DND-41 (cell line): ENCODE measurements around the gene MPP2.

Source experiments
- ATAC-seq: fragments of 200-7000 bp; cut with Tn5 transposase; 3 replicates; pipeline ENCODE4 v1.9.1; 2021; ENCODE audit warnings: low read depth; ENCODE audit not compliant: insufficient read depth
- DNase-seq: peaks from one replicate; pipeline ENCODE4 v3.0.0-alpha.2; 2020
- H2AFZ ChIP-seq: 2 replicates; pipeline ENCODE4 v1.6.0; 2012; ENCODE audit warnings: low read depth, low read length
- H3K27ac ChIP-seq: 2 replicates; pipeline ENCODE4 v1.5.1; 2012; ENCODE audit warnings: low read length, inconsistent platforms
- H3K27me3 ChIP-seq: fragments of 200-600 bp; sonication (generic); 2 replicates; pipeline ENCODE4 v1.6.0; 2012; ENCODE audit warnings: low read length, mild to moderate bottlenecking, inconsistent platforms; ENCODE audit not compliant: insufficient read depth, poor library complexity
- H3K36me3 ChIP-seq: 2 replicates; pipeline ENCODE4 v1.5.1; 2012; ENCODE audit warnings: low read length, inconsistent platforms; ENCODE audit not compliant: insufficient read depth
- H3K4me1 ChIP-seq: 2 replicates; pipeline ENCODE4 v1.5.1; 2012; ENCODE audit warnings: mild to moderate bottlenecking, low read length; ENCODE audit not compliant: insufficient read depth
- H3K4me2 ChIP-seq: 2 replicates; pipeline ENCODE4 v1.6.0; 2012; ENCODE audit warnings: mild to moderate bottlenecking, moderate library complexity, low read length, inconsistent platforms; ENCODE audit not compliant: insufficient read depth
- H3K4me3 ChIP-seq, 2 experiments: fragments of 200-600 bp in 1 of 2; shearing (Covaris generic) in 1 of 2; 2 replicates each; pipeline ENCODE4 v1.5.1; 2012 to 2016; ENCODE audit warnings: inconsistent platforms in 2 of 2, low read length in 2 of 2, mild to moderate bottlenecking in 2 of 2, low read depth in 1 of 2, moderate library complexity in 1 of 2
- H3K79me2 ChIP-seq: 2 replicates; pipeline ENCODE4 v1.6.0; 2012; ENCODE audit warnings: low read length, inconsistent platforms; ENCODE audit not compliant: insufficient read depth
- H3K9ac ChIP-seq: 2 replicates; pipeline ENCODE4 v1.6.0; 2012; ENCODE audit warnings: low read depth, mild to moderate bottlenecking, inconsistent platforms, low read length, moderate library complexity
- H3K9me3 ChIP-seq: 2 replicates; pipeline ENCODE4 v1.5.1; 2012; ENCODE audit warnings: low read length, moderate library complexity, mild to moderate bottlenecking, inconsistent platforms; ENCODE audit not compliant: insufficient read depth, severe bottlenecking
- H4K20me1 ChIP-seq: 2 replicates; pipeline ENCODE4 v1.6.0; 2012; ENCODE audit warnings: low read length; ENCODE audit not compliant: insufficient read depth
- CTCF ChIP-seq: IDR thresholded peaks from 2 replicates; pipeline ENCODE4 v1.5.1; 2012; ENCODE audit warnings: borderline replicate concordance, low read length, moderate library complexity, mild to moderate bottlenecking; ENCODE audit not compliant: poor library complexity, severe bottlenecking; ENCODE audit errors: extremely low read depth
- EZH2 ChIP-seq: IDR thresholded peaks from 3 replicates; pipeline ENCODE4 v1.6.1; 2012; ENCODE audit warnings: borderline replicate concordance, low read depth, mild to moderate bottlenecking, moderate library complexity, low read length, inconsistent platforms; ENCODE audit not compliant: severe bottlenecking

The MPP2 gene

GRCh38 chr17:43877451-43878155 is 29.7 kb downstream of the MPP2 start:
- H3K79me2 ChIP-seq: no peaks in the 10 kb centered on the region
- H3K4me1 ChIP-seq: no peaks in the 10 kb centered on the region
- H3K36me3 ChIP-seq: no peaks in the 10 kb centered on the region
- TF ChIP-seq EZH2: no peak
- TF ChIP-seq CTCF: no peak
- H3K4me2 ChIP-seq: no peak overlapping the region
- no peak overlapping the region for H2AFZ ChIP-seq
- ATAC-seq (no peak), DNase-seq (no peak)
- no peak overlapping the region for H3K27ac ChIP-seq
- no peaks in the 10 kb centered on the region for H3K9me3 ChIP-seq
- H4K20me1 ChIP-seq: peaks cover 4% of the 10 kb centered on the region; the same call in 1 of the 2 replicates
- no peak overlapping the region for H3K9ac ChIP-seq
- H3K4me3 ChIP-seq: no peak overlapping the region
- peaks cover 3% of the 10 kb centered on the region for H3K27me3 ChIP-seq

GRCh38 chr17:43877031-43877430 is 30.3 kb downstream of the MPP2 start:
- DNase-seq (no peak), ATAC-seq (no peak)
- no peaks in the 10 kb centered on the region for H3K79me2 ChIP-seq
- H3K9ac ChIP-seq: no peak overlapping the region
- peaks cover 3% of the 10 kb centered on the region for H3K27me3 ChIP-seq
- no peaks in the 10 kb centered on the region for H3K9me3 ChIP-seq
- no peak overlapping the region for H3K27ac ChIP-seq
- no peak overlapping the region for H2AFZ ChIP-seq
- TF ChIP-seq CTCF (no peak), EZH2 (no peak)
- no peak overlapping the region for H3K4me2 ChIP-seq
- peaks cover 4% of the 10 kb centered on the region; the same call in 1 of the 2 replicates for H4K20me1 ChIP-seq
- no peaks in the 10 kb centered on the region for H3K36me3 ChIP-seq
- no peaks in the 10 kb centered on the region for H3K4me1 ChIP-seq
- H3K4me3 ChIP-seq: no peak overlapping the region

GRCh38 chr17:43875476-43876147 is 31.7 kb downstream of the MPP2 start:
- H3K79me2 ChIP-seq: no peaks in the 10 kb centered on the region
- TF ChIP-seq CTCF (no peak), EZH2 (no peak)
- no peak overlapping the region for H3K4me2 ChIP-seq
- H3K4me3 ChIP-seq: no peak overlapping the region
- H4K20me1 ChIP-seq: peaks cover 4% of the 10 kb centered on the region; the same call in 1 of the 2 replicates
- no peak for ATAC-seq
- H2AFZ ChIP-seq: no peak overlapping the region
- H3K9me3 ChIP-seq: no peaks in the 10 kb centered on the region
- H3K27ac ChIP-seq: no peak overlapping the region
- no peak for DNase-seq
- no peaks in the 10 kb centered on the region for H3K36me3 ChIP-seq
- H3K27me3 ChIP-seq: peaks cover 4% of the 10 kb centered on the region
- no peaks in the 10 kb centered on the region for H3K4me1 ChIP-seq
- no peak overlapping the region for H3K9ac ChIP-seq
